B cell (primary cell): ENCODE data around the gene TSPAN31. TPM values are rescaled to one million over a fixed set of nuclear protein-coding genes. Genes with fewer than 3 reads are reported as not detected.

Source experiments
- ATAC-seq: fragments of 200-7000 bp; cut with Tn5 transposase; one replicate; pipeline ENCODE4 v1.10.0; 2021; ENCODE audit warnings: low read depth, mild to moderate bottlenecking, moderate number of reproducible peaks, moderate library complexity
- CTCF ChIA-PET: fragments of 350-600 bp; sonication (Branson Sonifier 250); formaldehyde crosslinking; loops from one replicate; lab custom pipeline; 2021; ENCODE audit warnings: antibody characterized with exemption, inconsistent platforms; lab: Charles Lee
- POLR2A ChIA-PET: fragments of 350-600 bp; sonication (Branson Sonifier 250); formaldehyde crosslinking; loops from one replicate; lab custom pipeline; 2021; ENCODE audit warnings: antibody characterized with exemption; lab: Charles Lee
- DNase-seq: peaks from one replicate; pipeline ENCODE4 v3.0.0; 2013
- H2AFZ ChIP-seq: 2 replicates; pipeline ENCODE4 v1.6.1; 2012; ENCODE audit warnings: mild to moderate bottlenecking, low read depth, low read length; ENCODE audit not compliant: insufficient read depth, poor library complexity, severe bottlenecking
- H3K27ac ChIP-seq, 2 donors: 1 replicate in 1 of 2; 2 replicates in 1 of 2; pipeline ENCODE4 v1.5.1; 2012 to 2013; ENCODE audit warnings: low read length in 2 of 2, mild to moderate bottlenecking in 2 of 2, moderate library complexity in 1 of 2
- H3K27me3 ChIP-seq, 4 experiments: fragments of 200-600 bp in 1 of 4; sonication (generic) in 1 of 4; replicated peaks in 1 of 4; 1 replicate in 2 of 4; 2 replicates in 2 of 4; pipeline versions ENCODE4 v1.6.1 to v1.7.0; 2013 to 2016; ENCODE audit warnings: low read length in 3 of 4, mild to moderate bottlenecking in 2 of 4, mixed read lengths in 1 of 4, moderate library complexity in 1 of 4; ENCODE audit not compliant: insufficient read depth in 4 of 4, control insufficient read depth in 3 of 4; ENCODE audit errors: control extremely low read depth in 1 of 4
- H3K36me3 ChIP-seq, 2 experiments: replicated peaks in 1 of 2; 1 replicate in 1 of 2; 2 replicates in 1 of 2; pipeline versions ENCODE4 v1.6.1 to v1.7.1; 2013; ENCODE audit warnings: low read length in 1 of 2; ENCODE audit not compliant: insufficient read depth in 2 of 2, control insufficient read depth in 1 of 2; ENCODE audit errors: control extremely low read depth in 1 of 2, extremely low read depth in 1 of 2
- H3K4me1 ChIP-seq, 2 donors: fragments of 200-600 bp in 1 of 2; sonication (generic) in 1 of 2; 1 replicate in 1 of 2; 2 replicates in 1 of 2; pipeline versions ENCODE4 v1.5.1 to v1.6.1; 2013 to 2017; ENCODE audit warnings: low read length in 2 of 2; ENCODE audit not compliant: control insufficient read depth in 2 of 2, insufficient read depth in 2 of 2
- H3K4me2 ChIP-seq: replicated peaks from 2 replicates; pipeline ENCODE3; 2012; ENCODE audit warnings: mild to moderate bottlenecking, low read depth, low read length; ENCODE audit not compliant: poor library complexity, severe bottlenecking
- H3K4me3 ChIP-seq, 5 experiments: fragments of 200-600 bp in 1 of 5; sonication (generic) in 1 of 5; 1 replicate in 3 of 5; 2 replicates in 2 of 5; pipeline versions ENCODE4 v1.5.1 to v1.7.0; 2011 to 2016; ENCODE audit warnings: low read length in 4 of 5, mild to moderate bottlenecking in 4 of 5, low read depth in 2 of 5, control low read depth in 1 of 5, moderate library complexity in 1 of 5; ENCODE audit not compliant: insufficient read depth in 1 of 5; ENCODE audit errors: control extremely low read depth in 1 of 5, extremely low read depth in 1 of 5
- H3K79me2 ChIP-seq: fragments of 200-600 bp; sonication (generic); one replicate; pipeline ENCODE4 v1.6.0; 2016; ENCODE audit warnings: low read length; ENCODE audit not compliant: control insufficient read depth, insufficient read depth
- H3K9ac ChIP-seq: fragments of 200-600 bp; sonication (generic); 2 replicates; pipeline ENCODE4 v1.6.1; 2017; ENCODE audit warnings: mild to moderate bottlenecking, low read length, moderate library complexity
- H3K9me3 ChIP-seq, 3 donors: one replicate each; pipeline versions ENCODE4 v1.6.1 to v1.7.1; 2013; ENCODE audit warnings: low read length in 2 of 3; ENCODE audit not compliant: control insufficient read depth in 2 of 3, insufficient read depth in 1 of 3; ENCODE audit errors: control extremely low read depth in 1 of 3
- H4K20me1 ChIP-seq: 2 replicates; pipeline ENCODE4 v1.6.0; 2012; ENCODE audit warnings: mild to moderate bottlenecking, low read length; ENCODE audit not compliant: insufficient read depth, control insufficient read depth, poor library complexity, severe bottlenecking
- H3K27ac Mint-ChIP-seq: one replicate; pipeline ENCODE4 v1.8.0; 2021; ENCODE audit warnings: mixed read lengths
- H3K27me3 Mint-ChIP-seq: one replicate; pipeline ENCODE4 v1.8.0; 2021; ENCODE audit warnings: mixed read lengths
- H3K4me1 Mint-ChIP-seq: one replicate; pipeline ENCODE4 v1.8.0; 2021; ENCODE audit warnings: mixed read lengths
- H3K4me3 Mint-ChIP-seq: one replicate; pipeline ENCODE4 v1.8.0; 2021; ENCODE audit warnings: mixed read lengths
- H3K9me3 Mint-ChIP-seq: one replicate; pipeline ENCODE4 v1.8.0; 2022; ENCODE audit warnings: mixed read lengths; ENCODE audit not compliant: insufficient read depth
- EZH2 ChIP-seq: IDR thresholded peaks from 2 replicates; pipeline ENCODE4 v1.6.1; 2012; ENCODE audit warnings: borderline replicate concordance, low read depth, mild to moderate bottlenecking, moderate library complexity, low read length; ENCODE audit not compliant: insufficient read depth, poor library complexity, severe bottlenecking
- WGBS: methylation state at CpG from one replicate; pipeline ENCODE4 v1.1.5; 2013; ENCODE audit warnings: missing lambda C conversion rate; ENCODE audit not compliant: insufficient coverage; 5-methylcytosine and 5-hydroxymethylcytosine counted together
- intact Hi-C: fragments of 100-400 bp; cut with micrococcal nuclease; formaldehyde crosslinking; loops from one replicate; pipeline ENCODE4 v1.10.0; 2022
- polyA plus RNA-seq: library from polyadenylated mRNA; depleted of rRNA; stranded (reverse); fragments of >200 nt; gene quantifications from 2 replicates; pipeline ENCODE4 v1.2.3, GENCODE V29; 2012
- total RNA-seq, 2 donors: library from RNA; stranded (reverse); fragments of 120-200 nt in 1 of 2; gene quantifications; 1 replicate in 1 of 2; 2 replicates in 1 of 2; pipeline versions ENCODE4 v1.2.3 to v1.2.4, GENCODE V29; 2013 to 2022
- TF ChIP-seq, protein P1 (sequence below): fragments of 200-600 bp; IDR thresholded peaks from one replicate; pipeline ENCODE4 v1.8.0; 2022; ENCODE audit warnings: antibody characterized with exemption, mild to moderate bottlenecking

Gene TSPAN31
- total and polyA plus RNA-seq, 2 donors (not counting 1 experiment from before 2014, with no cell fraction given), result 24.0 to 29.6 TPM

DNA sequence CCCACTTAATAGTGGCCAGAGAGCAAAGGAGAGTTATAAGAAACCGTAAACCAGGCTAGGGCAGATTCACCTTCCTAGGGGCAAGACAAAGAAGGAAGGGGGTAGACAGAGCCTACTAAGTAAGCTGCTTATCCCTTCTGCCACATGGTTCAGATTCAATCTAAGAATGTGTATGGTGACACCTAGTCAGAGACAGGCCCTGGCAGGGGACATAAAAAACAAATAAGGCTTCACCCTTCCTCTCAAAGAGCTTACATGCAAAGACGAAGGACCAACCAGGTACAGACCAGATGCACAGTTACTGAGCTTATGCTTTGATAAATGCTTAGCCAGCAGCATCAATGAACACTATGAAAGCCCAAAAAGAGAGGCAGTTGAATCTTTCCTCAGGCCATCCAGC lies 17.6 kb downstream of the TSPAN31 start:
- no peak for TF ChIP-seq EZH2
- TF ChIP-seq, protein P1, sequence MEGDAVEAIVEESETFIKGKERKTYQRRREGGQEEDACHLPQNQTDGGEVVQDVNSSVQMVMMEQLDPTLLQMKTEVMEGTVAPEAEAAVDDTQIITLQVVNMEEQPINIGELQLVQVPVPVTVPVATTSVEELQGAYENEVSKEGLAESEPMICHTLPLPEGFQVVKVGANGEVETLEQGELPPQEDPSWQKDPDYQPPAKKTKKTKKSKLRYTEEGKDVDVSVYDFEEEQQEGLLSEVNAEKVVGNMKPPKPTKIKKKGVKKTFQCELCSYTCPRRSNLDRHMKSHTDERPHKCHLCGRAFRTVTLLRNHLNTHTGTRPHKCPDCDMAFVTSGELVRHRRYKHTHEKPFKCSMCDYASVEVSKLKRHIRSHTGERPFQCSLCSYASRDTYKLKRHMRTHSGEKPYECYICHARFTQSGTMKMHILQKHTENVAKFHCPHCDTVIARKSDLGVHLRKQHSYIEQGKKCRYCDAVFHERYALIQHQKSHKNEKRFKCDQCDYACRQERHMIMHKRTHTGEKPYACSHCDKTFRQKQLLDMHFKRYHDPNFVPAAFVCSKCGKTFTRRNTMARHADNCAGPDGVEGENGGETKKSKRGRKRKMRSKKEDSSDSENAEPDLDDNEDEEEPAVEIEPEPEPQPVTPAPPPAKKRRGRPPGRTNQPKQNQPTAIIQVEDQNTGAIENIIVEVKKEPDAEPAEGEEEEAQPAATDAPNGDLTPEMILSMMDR, result no peak
- H3K4me3 Mint-ChIP-seq, result no peak overlapping the region
- H3K27ac Mint-ChIP-seq, result no peak overlapping the region
- H3K4me1 ChIP-seq, result peaks cover 36 to 43% of the 10 kb centered on the region in 2 donors
- ATAC-seq, result no peak
- H3K4me1 Mint-ChIP-seq, result peaks cover 48% of the 10 kb centered on the region
- peaks cover 0 to 13% (median 0%) of the 10 kb centered on the region in 3 donors for H3K9me3 ChIP-seq
- peaks cover 64% of the 10 kb centered on the region for H3K79me2 ChIP-seq
- intact Hi-C loops, result no loop called here
- POLR2A ChIA-PET, result no interaction called here
- no peak overlapping the region for H3K9ac ChIP-seq
- H3K9me3 Mint-ChIP-seq, result no peaks in the 10 kb centered on the region
- H3K27me3 Mint-ChIP-seq, result peaks cover 24% of the 10 kb centered on the region
- H2AFZ ChIP-seq, result no peak overlapping the region
- H4K20me1 ChIP-seq, result peaks cover 64% of the 10 kb centered on the region
- peaks cover 1 to 34% of the 10 kb centered on the region in 2 experiments for H3K36me3 ChIP-seq
- WGBS, result 89% methylated on average over 1 of the region's 2 CpGs
- no peak overlapping the region for H3K27ac ChIP-seq
- no peak overlapping the region for H3K4me3 ChIP-seq
- H3K4me2 ChIP-seq, result no peak overlapping the region
- CTCF ChIA-PET, result interaction anchor here (1.9 to 2.0 kb wide), 3 partner anchors 19 to 21 kb away, joined by 6 to 7 read pairs (median 7); partner anchors contain the start of gene TSFM
- H3K27me3 ChIP-seq, result peaks cover 0 to 35% (median 24%) of the 10 kb centered on the region in 4 experiments
- DNase-seq, result no peak

DNA sequence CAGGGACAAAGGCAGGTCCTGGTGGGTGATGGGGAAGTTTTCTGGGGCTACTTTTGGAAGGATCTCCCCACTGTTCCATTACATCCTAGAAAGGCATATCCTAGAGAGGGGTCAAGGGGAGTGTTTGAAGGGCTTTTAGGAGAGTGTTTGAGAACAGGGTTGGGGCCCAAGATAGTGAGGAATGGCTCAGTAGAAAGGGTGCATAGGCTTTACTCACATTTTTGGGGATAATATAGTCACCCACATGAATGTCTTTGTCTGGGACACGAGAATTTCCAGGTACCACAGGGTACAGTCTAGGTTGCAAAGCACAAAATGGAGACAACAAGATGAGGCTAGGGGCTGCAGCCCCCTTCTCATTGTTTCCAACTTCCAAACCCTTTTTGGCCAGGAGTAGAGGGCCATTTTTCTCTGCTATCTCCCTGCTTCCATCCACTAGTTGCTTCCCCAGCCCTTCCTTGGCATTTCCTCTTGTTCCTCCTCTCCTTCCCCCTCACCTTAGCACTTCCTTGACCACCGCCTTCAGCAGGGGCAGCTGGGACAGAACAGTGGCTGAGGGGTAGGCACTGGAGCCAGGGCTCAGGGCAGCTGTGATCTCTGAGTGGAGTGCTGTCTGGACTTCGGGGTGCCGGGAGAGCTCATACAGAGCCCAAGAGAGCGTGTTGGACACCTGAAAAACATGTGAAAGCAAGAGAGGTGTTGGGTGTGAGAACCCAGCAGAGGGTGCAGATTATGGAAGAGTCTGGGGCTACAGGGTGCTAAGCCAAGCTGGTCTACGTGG lies 19.2 kb downstream of the TSPAN31 start:
- no peak for ATAC-seq
- intact Hi-C loops, result no loop called here
- TF ChIP-seq EZH2, result no peak
- TF ChIP-seq, protein P1, result no peak
- Histone ChIP-seq H3K27me3 (peaks cover 0 to 38% (median 26%) of the 10 kb centered on the region in 4 experiments), H3K4me1 (peaks cover 36% of the 10 kb centered on the region in 2 donors), H3K27ac (no peak overlapping the region), H3K4me3 (no peak overlapping the region), H4K20me1 (peaks cover 48% of the 10 kb centered on the region), H3K79me2 (peaks cover 48% of the 10 kb centered on the region), H2AFZ (no peak overlapping the region), H3K9me3 (peaks cover 0 to 13% (median 0%) of the 10 kb centered on the region in 3 donors), H3K9ac (peak overlapping the region; percentile 64), H3K4me2 (peak overlapping the region; percentile 87), H3K36me3 (peaks cover 0 to 18% of the 10 kb centered on the region in 2 experiments)
- ChIA-PET POLR2A (interaction anchor here (0.6 kb wide), 1 partner anchor 140 kb away, joined by 4 read pairs; no protein-coding TSS in a partner anchor), CTCF (interaction anchor here (1.0 to 2.6 kb wide), 3 partner anchors 8 to 141 kb away, joined by 3 to 13 read pairs (median 7); no protein-coding TSS in a partner anchor)
- peak overlapping the region; percentile 93 for H3K4me3 Mint-ChIP-seq
- H3K27ac Mint-ChIP-seq, result no peak overlapping the region
- peaks cover 24% of the 10 kb centered on the region for H3K27me3 Mint-ChIP-seq
- WGBS, result 88% methylated on average over 5 of the region's 6 CpGs
- H3K9me3 Mint-ChIP-seq, result no peaks in the 10 kb centered on the region
- H3K4me1 Mint-ChIP-seq, result peaks cover 43% of the 10 kb centered on the region
- DNase-seq, result no peak
